NCI-H2029 treated with DMSO at 0.1 percent for 48 hours (cell line): ENCODE results near the gene PLXNB3.
"Not testable (repeated sequence)": the region's sequence is repeated elsewhere in the genome, so short reads cannot be mapped to it uniquely, and the experiment has no call there.

Experiments
- DNase-seq: peaks from one replicate; lab custom pipeline; 2025; lab: John Stamatoyannopoulos, UW

PLXNB3 gene

GRCh38 chrX:153763989-153764755 is at the start of gene PLXNB3:
Gene PLXNB3 (plus strand): TSS chrX:153764249. CDS start chrX:153765536, 1,287 bp downstream.
- peak; percentile 40 for DNase-seq

- DNase-seq: no peak
These were observed 49.8 kb upstream of the PLXNB3 start for GRCh38 chrX:153714256-153714655.

- no peak for DNase-seq
These were observed 46.6 kb upstream of the PLXNB3 start for GRCh38 chrX:153717445-153717844.

GRCh38 chrX:153719238-153719637 is 44.8 kb upstream of the PLXNB3 start:
- DNase-seq: no peak

GRCh38 chrX:153719701-153720100 is 44.3 kb upstream of the PLXNB3 start:
- DNase-seq: no peak

- no peak for DNase-seq
These were observed 41.2 kb upstream of the PLXNB3 start for GRCh38 chrX:153722704-153723350.

- DNase-seq: no peak
These were observed 40.4 kb upstream of the PLXNB3 start for GRCh38 chrX:153723351-153724251.

- no peak for DNase-seq
These were observed 39.6 kb upstream of the PLXNB3 start, which contains the start of the genes ABCD1 and BCAP31 for GRCh38 chrX:153724252-153725038. Gene ABCD1 (plus strand): TSS chrX:153724856. CDS start chrX:153725267, 411 bp downstream. Gene BCAP31 (minus strand): TSS chrX:153724387. CDS start chrX:153723244, 1,143 bp downstream.

- no peak for DNase-seq
These were observed 38.8 kb upstream of the PLXNB3 start for GRCh38 chrX:153725039-153725831.

- no peak for DNase-seq
These were observed 38.2 kb upstream of the PLXNB3 start for GRCh38 chrX:153725832-153726285.

GRCh38 chrX:153726286-153727122 is 37.5 kb upstream of the PLXNB3 start:
- no peak for DNase-seq

GRCh38 chrX:153727123-153727931 is 36.7 kb upstream of the PLXNB3 start:
- DNase-seq: no peak

- no peak for DNase-seq
These were observed 36.0 kb upstream of the PLXNB3 start for GRCh38 chrX:153728095-153728494.

- no peak for DNase-seq
These were observed 35.0 kb upstream of the PLXNB3 start for GRCh38 chrX:153728951-153729631.

- DNase-seq: not testable (repeated sequence)
These were observed 33.9 kb upstream of the PLXNB3 start for GRCh38 chrX:153730115-153730514.

GRCh38 chrX:153731117-153731844 is 32.8 kb upstream of the PLXNB3 start:
- DNase-seq: no peak

- no peak for DNase-seq
These were observed 32.2 kb upstream of the PLXNB3 start for GRCh38 chrX:153731845-153732215.
